Measurements from ENCODE around the gene ZHX3.

DNA sequence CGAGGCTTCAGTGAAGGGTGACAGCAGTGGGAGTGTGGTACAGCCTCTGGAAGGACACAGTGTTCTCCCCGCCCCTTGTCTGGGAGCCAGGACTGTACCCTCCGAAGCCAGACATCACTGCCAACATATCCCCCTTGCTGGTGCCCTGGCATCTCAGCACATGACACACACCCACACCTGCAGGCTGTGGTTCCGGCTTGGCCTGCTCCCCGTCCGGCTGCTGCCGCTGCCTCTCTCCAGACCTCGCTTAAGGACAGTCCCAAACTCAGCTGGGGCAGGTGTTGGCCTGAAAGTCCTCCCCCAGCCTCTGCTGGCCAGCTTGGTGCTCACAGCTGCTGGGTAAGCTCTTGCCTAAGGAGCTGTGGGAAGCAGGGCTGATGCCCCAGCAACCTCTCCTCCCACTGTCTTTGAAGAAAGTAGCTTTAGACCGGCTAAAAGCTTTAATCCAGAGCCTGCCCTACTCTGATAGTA lies 42.0 kb upstream of the ZHX3 start:
- no peak for TF ChIP-seq HDAC3 (IDR thresholded peaks at IDR 0.05; ENCODE audit: borderline replicate concordance, partially characterized antibody)
- no peak for TF ChIP-seq CC2D1A (IDR thresholded peaks at IDR 0.05)
- no peak for TF ChIP-seq ZNF224 (CRISPR knock-in tag; IDR thresholded peaks at IDR 0.05)
- no peak for TF ChIP-seq MXI1 (IDR thresholded peaks at IDR 0.05; ENCODE audit: low read depth, low read length)
- no peak for TF ChIP-seq GABPA (tag; conservative IDR thresholded peaks at IDR 0.05; ENCODE audit: low read depth)
- TF ChIP-seq, protein P1, sequence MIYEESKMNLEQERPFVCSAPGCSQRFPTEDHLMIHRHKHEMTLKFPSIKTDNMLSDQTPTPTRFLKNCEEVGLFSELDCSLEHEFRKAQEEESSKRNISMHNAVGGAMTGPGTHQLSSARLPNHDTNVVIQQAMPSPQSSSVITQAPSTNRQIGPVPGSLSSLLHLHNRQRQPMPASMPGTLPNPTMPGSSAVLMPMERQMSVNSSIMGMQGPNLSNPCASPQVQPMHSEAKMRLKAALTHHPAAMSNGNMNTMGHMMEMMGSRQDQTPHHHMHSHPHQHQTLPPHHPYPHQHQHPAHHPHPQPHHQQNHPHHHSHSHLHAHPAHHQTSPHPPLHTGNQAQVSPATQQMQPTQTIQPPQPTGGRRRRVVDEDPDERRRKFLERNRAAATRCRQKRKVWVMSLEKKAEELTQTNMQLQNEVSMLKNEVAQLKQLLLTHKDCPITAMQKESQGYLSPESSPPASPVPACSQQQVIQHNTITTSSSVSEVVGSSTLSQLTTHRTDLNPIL (CRISPR knock-in tag; IDR thresholded peaks at IDR 0.05): no peak
- TF ChIP-seq, protein P2, sequence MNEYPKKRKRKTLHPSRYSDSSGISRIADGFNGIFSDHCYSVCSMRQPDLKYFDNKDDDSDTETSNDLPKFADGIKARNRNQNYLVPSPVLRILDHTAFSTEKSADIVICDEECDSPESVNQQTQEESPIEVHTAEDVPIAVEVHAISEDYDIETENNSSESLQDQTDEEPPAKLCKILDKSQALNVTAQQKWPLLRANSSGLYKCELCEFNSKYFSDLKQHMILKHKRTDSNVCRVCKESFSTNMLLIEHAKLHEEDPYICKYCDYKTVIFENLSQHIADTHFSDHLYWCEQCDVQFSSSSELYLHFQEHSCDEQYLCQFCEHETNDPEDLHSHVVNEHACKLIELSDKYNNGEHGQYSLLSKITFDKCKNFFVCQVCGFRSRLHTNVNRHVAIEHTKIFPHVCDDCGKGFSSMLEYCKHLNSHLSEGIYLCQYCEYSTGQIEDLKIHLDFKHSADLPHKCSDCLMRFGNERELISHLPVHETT (CRISPR knock-in tag; conservative IDR thresholded peaks at IDR 0.05 in 1 of 2, IDR thresholded peaks at IDR 0.05 in 1 of 2): no peak
- TF ChIP-seq TCF7 (IDR thresholded peaks at IDR 0.05; ENCODE audit: borderline replicate concordance): no peak
- TF ChIP-seq EZH2 (IDR thresholded peaks at IDR 0.05; ENCODE audit: borderline replicate concordance, low read depth, low read length): no peak
